ENCODE measurements around the gene SCN4B. TPM values are rescaled to one million over a fixed set of nuclear protein-coding genes. Genes with fewer than 3 reads are reported as not detected.

Gene SCN4B
- total RNA-seq, 2 donors from 2014 or later, result 0.09 to 3.3 TPM

DNA sequence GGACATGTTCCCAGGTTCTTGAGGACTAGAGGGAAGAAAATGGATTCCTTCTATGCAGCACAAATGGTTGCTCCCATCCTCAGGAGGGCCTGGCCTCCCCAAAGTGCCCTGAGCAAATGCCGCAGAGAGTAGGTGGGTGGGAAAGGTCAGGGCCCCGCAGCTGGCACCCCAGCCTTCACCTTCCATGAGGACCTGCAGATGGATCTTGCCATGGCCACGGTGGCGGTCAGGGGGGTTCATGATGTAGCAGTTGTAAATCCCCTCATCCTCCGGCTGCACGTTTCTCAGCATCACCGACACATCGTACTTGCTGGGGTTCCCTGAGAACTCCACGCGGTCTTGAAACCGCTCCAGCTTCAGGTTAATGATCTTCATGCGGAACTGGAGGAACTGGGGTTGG is 15.3 kb upstream of the SCN4B start:
- peaks cover 5% of the 10 kb centered on the region for H3K27me3 Mint-ChIP-seq

DNA sequence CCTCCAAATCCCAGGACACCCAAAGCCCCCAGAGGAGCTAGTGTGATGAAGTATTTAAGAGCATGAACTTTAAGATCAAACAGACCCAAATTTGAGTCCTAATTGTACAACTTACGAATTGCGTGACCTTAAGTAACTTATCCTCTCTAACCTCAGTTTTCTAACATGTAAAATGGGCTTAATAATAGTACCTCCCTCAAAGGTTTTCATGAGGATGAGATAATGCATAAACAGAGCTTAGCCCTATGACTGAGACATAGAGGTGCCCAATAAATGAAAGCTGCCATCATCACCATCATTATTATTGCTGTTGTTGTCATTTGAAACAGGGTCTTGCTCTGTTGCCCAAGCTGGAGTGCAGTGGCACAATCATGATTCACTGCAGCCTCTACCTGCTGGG is 14.6 kb upstream of the SCN4B start:
- Mint-ChIP-seq H3K27me3 (peaks cover 5% of the 10 kb centered on the region), H3K36me3 (ENCODE audit: low read depth) (no peaks in the 10 kb centered on the region), H3K9me3 (no peaks in the 10 kb centered on the region), H3K4me3 (no peak overlapping the region), H3K27ac (no peak overlapping the region), H3K4me1 (no peaks in the 10 kb centered on the region)
- no peak for ATAC-seq (replicated peaks)

More for the DNA sequence above, 15.3 kb upstream of the SCN4B start:
- Mint-ChIP-seq H3K27ac (no peak overlapping the region), H3K9me3 (no peaks in the 10 kb centered on the region), H3K4me1 (no peaks in the 10 kb centered on the region), H3K36me3 (ENCODE audit: low read depth) (no peaks in the 10 kb centered on the region), H3K4me3 (no peak overlapping the region)
- ATAC-seq (replicated peaks), result no peak

DNA sequence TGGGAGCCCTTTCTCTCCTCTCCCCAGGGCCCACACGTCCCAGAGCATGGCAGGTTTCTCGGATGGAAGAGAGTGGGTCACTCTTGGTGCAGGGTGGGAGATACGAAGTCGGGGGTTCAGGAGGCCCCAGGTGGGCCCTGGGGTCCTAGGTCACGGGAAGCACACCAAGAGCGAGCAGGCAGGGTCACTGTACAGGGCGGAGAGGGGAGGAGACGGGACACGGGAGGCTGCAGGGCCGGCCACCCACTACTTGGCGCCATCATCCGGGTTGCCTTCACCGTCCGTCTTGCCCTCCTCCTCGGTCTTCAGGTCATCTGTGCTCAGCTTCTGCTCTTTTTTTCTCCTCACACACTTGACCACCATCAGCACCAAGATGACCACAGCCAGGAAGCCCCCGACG is 14.0 kb upstream of the SCN4B start:
- Mint-ChIP-seq H3K4me1 (no peaks in the 10 kb centered on the region), H3K4me3 (no peak overlapping the region), H3K27ac (no peak overlapping the region), H3K9me3 (no peaks in the 10 kb centered on the region), H3K36me3 (ENCODE audit: low read depth) (no peaks in the 10 kb centered on the region), H3K27me3 (peaks cover 10% of the 10 kb centered on the region)
- ATAC-seq (replicated peaks), result no peak

DNA sequence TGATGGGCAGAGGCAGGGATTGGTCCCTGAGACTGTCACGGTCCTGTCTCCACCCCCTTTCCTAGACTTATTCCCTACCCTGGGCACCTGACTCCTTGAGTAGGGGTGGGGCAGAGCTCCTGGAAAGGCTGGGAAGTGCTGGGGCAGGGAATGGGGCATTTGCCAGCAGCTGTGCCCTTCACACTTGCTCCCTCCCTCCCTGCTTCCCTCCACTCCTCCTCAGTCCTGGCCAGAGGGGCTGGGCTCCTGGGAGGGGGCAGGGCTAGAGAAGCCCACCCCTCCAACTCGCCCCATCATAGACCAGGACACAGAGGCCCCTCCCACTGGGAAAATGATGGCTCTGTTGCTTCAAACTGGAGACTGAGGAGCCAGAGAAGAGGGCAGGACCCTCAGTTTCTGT is 12.3 kb upstream of the SCN4B start:
- Mint-ChIP-seq H3K4me1 (no peaks in the 10 kb centered on the region), H3K9me3 (no peaks in the 10 kb centered on the region), H3K36me3 (ENCODE audit: low read depth) (no peaks in the 10 kb centered on the region), H3K27me3 (peaks cover 7% of the 10 kb centered on the region), H3K4me3 (no peak overlapping the region), H3K27ac (no peak overlapping the region)
- no peak for ATAC-seq (replicated peaks)

DNA sequence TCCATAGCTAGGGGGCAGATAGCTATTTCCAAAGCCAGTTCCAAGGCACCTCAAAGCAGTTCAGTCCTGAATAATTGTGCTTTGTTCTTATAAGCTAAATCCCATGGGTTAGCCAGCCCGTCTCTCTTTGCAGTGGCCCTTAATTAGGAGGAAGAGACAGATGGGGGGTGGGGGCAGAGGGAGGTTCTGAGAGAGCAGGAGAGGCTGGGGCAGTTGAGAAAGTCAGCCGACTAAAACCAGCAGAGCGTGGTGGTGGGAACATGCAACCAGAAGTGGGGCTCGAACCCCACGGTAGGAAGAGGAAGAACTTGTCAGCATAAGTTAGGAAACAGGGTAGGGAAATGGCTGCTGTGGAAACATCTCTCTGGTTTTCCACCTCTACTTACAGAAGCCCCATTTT is 10.9 kb upstream of the SCN4B start:
- H3K4me3 Mint-ChIP-seq, result no peak overlapping the region
- no peaks in the 10 kb centered on the region for H3K4me1 Mint-ChIP-seq
- no peak overlapping the region for H3K27ac Mint-ChIP-seq
- no peaks in the 10 kb centered on the region for H3K36me3 Mint-ChIP-seq (ENCODE audit: low read depth)
- H3K9me3 Mint-ChIP-seq, result no peaks in the 10 kb centered on the region
- no peak for ATAC-seq (replicated peaks)
- H3K27me3 Mint-ChIP-seq, result peaks cover 9% of the 10 kb centered on the region

DNA sequence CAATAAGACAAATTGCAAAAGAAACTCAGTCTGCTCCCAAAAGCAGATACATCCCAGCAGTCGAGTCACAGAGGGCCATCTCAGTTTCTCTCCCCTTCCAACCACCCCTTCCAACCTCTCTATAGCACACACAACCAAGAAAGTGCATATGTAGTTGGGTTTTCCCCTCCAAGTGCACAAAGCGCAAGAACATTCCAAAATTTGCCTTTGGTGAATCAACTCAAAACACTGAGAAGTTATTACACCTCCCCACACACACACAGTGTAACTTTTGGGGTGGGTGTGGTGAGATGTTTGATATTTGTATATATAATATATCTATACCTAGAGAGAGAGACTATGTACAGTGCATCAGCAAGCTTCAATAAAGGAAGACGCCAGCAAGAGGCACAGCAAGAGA is 10.2 kb upstream of the SCN4B start:
- H3K9me3 Mint-ChIP-seq, result no peaks in the 10 kb centered on the region
- H3K36me3 Mint-ChIP-seq (ENCODE audit: low read depth), result no peaks in the 10 kb centered on the region
- H3K27ac Mint-ChIP-seq, result no peak overlapping the region
- H3K4me1 Mint-ChIP-seq, result no peaks in the 10 kb centered on the region
- peak; percentile 62 for ATAC-seq (replicated peaks)
- H3K27me3 Mint-ChIP-seq, result peaks cover 10% of the 10 kb centered on the region
- H3K4me3 Mint-ChIP-seq, result no peak overlapping the region

DNA sequence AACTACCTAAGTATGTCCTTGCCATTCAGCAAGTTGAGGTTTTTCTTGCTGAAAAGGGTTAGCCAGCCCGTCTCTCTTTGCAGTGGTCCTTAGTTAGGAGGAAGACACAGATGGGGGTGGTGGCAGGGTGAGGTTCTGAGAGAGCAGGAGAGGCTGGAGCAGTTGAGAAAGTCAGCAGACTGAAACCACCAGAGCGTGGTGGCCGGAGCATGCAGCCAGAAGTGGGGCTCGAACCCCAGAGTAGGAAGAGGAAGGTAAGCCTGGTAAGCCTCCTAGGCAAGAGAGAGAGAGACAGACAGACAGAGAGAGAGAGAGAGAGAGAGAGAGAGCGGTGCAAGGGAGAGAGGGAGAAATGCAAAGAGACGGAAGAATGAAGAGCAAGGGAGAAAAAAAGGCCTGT is 9.2 kb upstream of the SCN4B start:
- no peak overlapping the region for H3K4me3 Mint-ChIP-seq
- no peak for ATAC-seq (replicated peaks)
- no peaks in the 10 kb centered on the region for H3K4me1 Mint-ChIP-seq
- H3K27me3 Mint-ChIP-seq, result peaks cover 19% of the 10 kb centered on the region
- no peaks in the 10 kb centered on the region for H3K36me3 Mint-ChIP-seq (ENCODE audit: low read depth)
- no peaks in the 10 kb centered on the region for H3K9me3 Mint-ChIP-seq
- H3K27ac Mint-ChIP-seq, result no peak overlapping the region

DNA sequence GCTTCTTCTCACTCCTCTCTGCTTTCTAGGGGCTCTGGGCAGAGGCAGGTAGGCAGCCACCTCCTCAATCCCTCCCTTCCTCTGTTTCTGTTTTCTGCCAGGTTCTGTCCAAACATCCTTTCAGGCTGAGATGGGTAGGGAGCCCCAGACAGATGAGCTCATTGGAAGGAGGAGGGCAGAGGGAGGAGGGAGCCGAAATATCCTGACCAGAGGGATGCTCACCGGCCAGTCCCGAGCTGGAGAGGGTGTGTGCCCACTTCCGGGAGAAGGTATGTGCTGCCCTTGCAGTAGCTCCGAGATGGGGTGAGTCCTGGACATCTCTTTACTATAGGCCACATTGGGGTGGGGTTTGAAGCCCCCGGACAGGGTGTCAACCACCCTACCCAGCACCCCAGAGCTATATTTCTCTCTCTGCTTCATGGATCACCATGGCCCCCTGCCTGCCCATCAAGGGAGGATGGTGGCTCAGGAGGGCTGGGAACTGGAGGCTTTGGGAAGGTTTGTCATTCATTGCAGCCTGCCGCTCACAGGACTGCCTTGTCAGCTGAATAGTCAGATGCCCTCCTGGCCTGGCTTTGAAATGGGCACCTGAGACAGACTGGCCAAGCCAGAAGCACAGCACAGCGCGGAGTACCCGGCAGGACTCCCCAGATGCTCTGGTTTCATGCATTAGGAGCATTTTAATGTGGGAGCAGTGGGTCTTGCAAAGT is 4.7 kb upstream of the SCN4B start:
- Mint-ChIP-seq H3K27ac (no peak overlapping the region), H3K4me3 (no peak overlapping the region), H3K36me3 (ENCODE audit: low read depth) (no peaks in the 10 kb centered on the region), H3K27me3 (peaks cover 47% of the 10 kb centered on the region), H3K9me3 (no peaks in the 10 kb centered on the region), H3K4me1 (no peaks in the 10 kb centered on the region)
- ATAC-seq (replicated peaks), result no peak

DNA sequence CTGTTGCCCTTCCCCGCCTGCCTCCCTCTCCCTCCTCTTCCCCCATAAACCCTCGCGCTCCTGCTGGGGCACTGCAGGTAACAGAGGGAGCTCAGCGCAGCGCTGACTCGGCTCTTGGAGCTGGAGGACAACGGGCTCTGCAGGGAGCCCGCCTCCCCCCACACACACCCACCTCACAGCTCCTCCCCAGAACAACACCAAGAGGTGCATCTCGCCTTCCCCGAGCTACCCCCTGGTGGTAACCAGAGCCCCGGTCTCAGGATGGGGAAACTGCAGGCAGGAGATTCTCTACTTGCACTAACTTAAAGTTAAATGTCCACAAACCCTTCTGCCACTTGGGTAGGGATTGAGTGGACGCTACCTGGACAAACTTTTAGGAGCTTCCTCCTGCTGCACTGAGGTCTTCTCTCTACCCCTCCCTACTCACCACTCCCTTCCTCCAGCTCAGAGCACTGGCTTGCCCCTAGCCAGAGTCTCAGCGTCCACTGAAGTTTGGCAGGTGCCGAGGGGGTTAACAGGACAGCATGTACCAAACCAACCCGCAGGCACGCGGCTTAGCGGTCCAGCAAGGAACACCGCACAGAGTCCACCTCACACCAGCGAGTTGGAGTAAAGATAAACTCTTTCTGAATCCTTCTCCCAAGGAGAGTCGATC is 4.0 kb upstream of the SCN4B start:
- peaks cover 42% of the 10 kb centered on the region for H3K27me3 Mint-ChIP-seq
- H3K36me3 Mint-ChIP-seq (ENCODE audit: low read depth), result no peaks in the 10 kb centered on the region
- H3K4me1 Mint-ChIP-seq, result no peaks in the 10 kb centered on the region
- peak; percentile 22 for ATAC-seq (replicated peaks)
- H3K27ac Mint-ChIP-seq, result no peak overlapping the region
- no peaks in the 10 kb centered on the region for H3K9me3 Mint-ChIP-seq
- H3K4me3 Mint-ChIP-seq, result no peak overlapping the region

DNA sequence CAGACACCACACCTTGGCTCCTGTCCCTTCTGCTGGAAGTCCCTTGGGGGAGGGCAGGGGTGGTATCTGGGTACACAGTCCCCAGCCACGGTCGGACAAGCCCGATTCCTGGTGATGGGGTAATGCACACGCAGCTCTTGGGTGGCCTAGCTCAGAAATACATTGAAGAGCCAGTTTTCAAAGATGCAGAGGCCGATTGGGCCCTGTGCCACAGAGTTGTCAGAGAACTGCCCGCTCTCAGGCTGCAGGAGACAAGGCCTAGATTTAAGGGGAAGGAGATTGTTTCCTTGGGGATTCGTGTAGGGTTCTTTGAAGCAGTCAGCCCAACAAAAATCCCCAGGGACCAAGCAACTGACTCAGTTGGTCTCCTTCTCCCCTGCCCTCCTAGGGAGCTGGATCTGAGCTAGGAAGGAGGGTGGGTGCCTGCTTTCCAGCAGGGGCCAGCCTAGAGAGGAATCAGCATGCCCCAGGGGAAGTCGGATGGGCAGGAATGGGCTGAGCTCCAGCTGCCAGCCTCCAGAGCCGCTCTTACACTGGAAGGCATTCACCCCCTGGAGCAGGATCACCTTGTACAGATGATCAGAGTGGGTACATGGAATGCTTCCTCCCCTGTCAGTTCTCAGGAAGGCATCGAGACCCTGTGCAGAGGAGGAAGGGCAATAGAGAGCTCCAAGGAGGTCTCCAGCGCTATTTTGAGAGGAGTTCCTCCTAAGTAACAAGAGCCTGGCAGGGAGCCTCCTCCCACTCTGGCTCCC is 3.3 kb upstream of the SCN4B start:
- no peaks in the 10 kb centered on the region for H3K9me3 Mint-ChIP-seq
- no peak overlapping the region for H3K4me3 Mint-ChIP-seq
- no peak for ATAC-seq (replicated peaks)
- peaks cover 48% of the 10 kb centered on the region for H3K27me3 Mint-ChIP-seq
- H3K36me3 Mint-ChIP-seq (ENCODE audit: low read depth), result no peaks in the 10 kb centered on the region
- H3K4me1 Mint-ChIP-seq, result no peaks in the 10 kb centered on the region
- H3K27ac Mint-ChIP-seq, result no peak overlapping the region

DNA sequence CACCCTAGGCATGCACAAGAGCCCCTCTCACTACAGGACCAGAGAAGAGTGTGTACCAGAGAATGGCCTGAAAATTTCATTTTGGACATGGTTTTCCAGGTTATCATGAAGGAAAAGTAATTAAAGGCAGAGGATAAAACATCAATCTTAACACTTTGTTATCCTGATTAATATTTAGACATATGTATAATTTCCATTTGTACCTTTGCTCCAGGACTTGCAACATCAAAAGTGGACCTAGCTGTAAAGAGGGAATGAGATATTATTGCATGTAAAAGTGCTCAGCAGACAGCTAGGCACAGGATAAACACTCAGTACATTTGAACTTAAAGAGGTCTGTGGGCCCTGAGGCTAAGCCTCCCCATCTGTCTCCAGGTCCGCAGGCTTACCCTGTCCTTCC is 2.0 kb upstream of the SCN4B start:
- H3K27me3 Mint-ChIP-seq, result peaks cover 51% of the 10 kb centered on the region
- no peaks in the 10 kb centered on the region for H3K9me3 Mint-ChIP-seq
- no peaks in the 10 kb centered on the region for H3K36me3 Mint-ChIP-seq (ENCODE audit: low read depth)
- no peak overlapping the region for H3K4me3 Mint-ChIP-seq
- H3K27ac Mint-ChIP-seq, result no peak overlapping the region
- H3K4me1 Mint-ChIP-seq, result no peaks in the 10 kb centered on the region
- no peak for ATAC-seq (replicated peaks)

DNA sequence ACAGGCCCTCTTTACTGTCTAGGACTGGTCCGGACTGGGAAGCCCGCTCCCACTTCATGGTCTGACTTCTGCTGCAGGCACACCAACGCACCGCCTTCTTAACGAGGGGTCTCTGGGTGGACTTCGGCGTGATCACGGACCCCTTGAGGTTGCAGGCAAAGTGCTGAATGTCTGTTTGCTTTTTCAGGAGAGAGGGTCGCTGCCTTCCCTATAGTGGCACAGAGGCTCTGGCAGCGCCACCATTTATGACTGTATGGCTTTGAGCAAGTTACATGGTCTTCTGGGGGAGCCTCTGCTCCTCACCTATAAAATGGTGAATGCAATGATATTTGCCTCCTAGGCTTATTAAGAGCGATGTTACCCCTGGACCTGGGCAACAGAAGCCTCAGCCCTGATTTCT is 1.4 kb upstream of the SCN4B start:
- Mint-ChIP-seq H3K36me3 (ENCODE audit: low read depth) (no peaks in the 10 kb centered on the region), H3K4me3 (peak overlapping the region; percentile 61), H3K4me1 (no peaks in the 10 kb centered on the region), H3K9me3 (no peaks in the 10 kb centered on the region), H3K27ac (no peak overlapping the region), H3K27me3 (peaks cover 48% of the 10 kb centered on the region)
- ATAC-seq (replicated peaks), result no peak

DNA sequence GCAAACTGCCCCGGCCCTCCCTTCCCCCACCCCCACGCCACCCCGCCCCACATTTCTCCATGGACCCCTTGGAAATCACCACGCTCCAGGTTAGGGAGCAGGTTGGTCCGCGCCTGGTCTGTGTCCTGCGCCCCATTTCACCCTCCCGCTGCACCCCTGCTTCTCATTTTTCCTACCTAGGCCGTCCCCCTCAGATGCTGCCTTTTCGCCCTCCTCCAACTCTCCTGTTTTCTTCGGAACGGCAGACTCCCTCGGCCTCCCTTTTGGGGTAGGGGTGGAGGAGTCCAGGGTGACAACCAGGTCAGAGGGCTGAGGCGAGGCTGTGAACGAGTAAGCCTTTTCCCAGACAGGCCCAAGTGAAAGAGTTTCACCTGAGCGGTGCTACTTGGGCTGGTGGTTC is 893 bp upstream of the SCN4B start:
- Mint-ChIP-seq H3K27ac (no peak overlapping the region), H3K4me3 (peak overlapping the region; percentile 61), H3K4me1 (no peaks in the 10 kb centered on the region), H3K27me3 (peaks cover 48% of the 10 kb centered on the region), H3K36me3 (ENCODE audit: low read depth) (no peaks in the 10 kb centered on the region), H3K9me3 (no peaks in the 10 kb centered on the region)
- ATAC-seq (replicated peaks), result no peak

DNA sequence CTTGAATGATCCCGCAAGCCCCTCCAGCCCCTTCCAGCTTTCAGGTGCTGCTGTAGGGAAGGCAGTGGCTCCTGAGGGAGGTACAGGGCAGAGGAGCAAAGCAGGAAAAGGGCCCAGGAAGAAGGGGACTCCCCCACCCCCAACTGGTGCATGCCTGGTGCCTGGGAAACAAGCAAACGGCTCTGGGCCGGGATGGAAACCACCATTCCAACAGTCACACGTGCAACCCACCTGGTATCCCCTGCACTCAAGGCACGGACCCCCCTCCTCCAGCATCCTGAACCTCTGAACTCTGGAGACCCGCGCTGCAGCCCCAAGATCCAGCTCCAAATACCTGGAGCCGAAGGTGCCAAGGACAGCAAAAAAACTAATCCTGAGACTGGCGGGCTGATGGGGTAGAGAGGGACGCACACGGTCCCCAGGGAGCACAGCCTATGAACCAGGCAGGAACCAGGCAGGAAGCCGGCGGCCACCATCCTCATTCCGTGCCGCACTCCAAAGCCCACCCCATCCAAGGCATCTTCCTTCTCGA is 537 bp downstream of the SCN4B start:
- Mint-ChIP-seq H3K36me3 (ENCODE audit: low read depth) (no peaks in the 10 kb centered on the region), H3K9me3 (no peaks in the 10 kb centered on the region), H3K4me1 (no peaks in the 10 kb centered on the region), H3K27ac (no peak overlapping the region), H3K4me3 (peak overlapping the region; percentile 61), H3K27me3 (peaks cover 40% of the 10 kb centered on the region)
- no peak for ATAC-seq (replicated peaks)

DNA sequence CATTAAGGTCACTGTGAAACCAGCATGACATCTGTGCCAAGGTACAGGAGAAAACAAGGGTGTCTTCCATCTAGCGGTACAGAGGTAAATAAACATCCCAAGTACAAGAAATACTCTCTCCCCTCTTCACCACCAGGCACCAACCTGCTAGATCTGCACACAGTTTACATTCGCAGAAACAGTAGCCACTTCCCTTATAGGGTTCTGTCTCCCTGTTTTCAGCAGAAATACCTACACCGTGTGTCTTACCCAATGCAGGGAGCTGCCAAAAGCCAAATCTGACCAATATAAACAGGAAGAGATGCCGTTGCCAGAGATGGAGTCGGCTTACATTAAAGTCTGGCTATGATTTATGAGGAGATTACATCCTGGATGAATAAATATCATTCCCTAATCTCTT is 1.2 kb downstream of the SCN4B start:
- H3K27ac Mint-ChIP-seq, result no peak overlapping the region
- ATAC-seq (replicated peaks), result no peak

More for the DNA sequence above, 1.2 kb downstream of the SCN4B start:
- peak overlapping the region; percentile 20 for H3K4me3 Mint-ChIP-seq
- H3K27me3 Mint-ChIP-seq, result peaks cover 34% of the 10 kb centered on the region
- H3K4me1 Mint-ChIP-seq, result no peaks in the 10 kb centered on the region
- H3K36me3 Mint-ChIP-seq (ENCODE audit: low read depth), result no peaks in the 10 kb centered on the region
- no peaks in the 10 kb centered on the region for H3K9me3 Mint-ChIP-seq

All from activated T-helper 17 cell treated with anti-CD3 and anti-CD28 coated beads, Interleukin-2, amount 50 U/mL, for 72 hours (primary cell).